T-helper 17 cell (primary cell): ENCODE data around the gene KIF1C. TPM values are rescaled to one million over a fixed set of nuclear protein-coding genes. Genes with fewer than 3 reads are reported as not detected.

Experiments
- ATAC-seq: fragments of 150-1000 bp; cut with Tn5 transposase; 2 replicates; pipeline ENCODE4 v1.10.0; 2021; ENCODE audit warnings: mild to moderate bottlenecking, moderate library complexity
- DNase-seq, 3 donors: peaks; one replicate each; pipeline versions ENCODE4 v3.0.0 to v3.0.0-alpha.2; 2020 to 2021
- H3K9me3 ChIP-seq: one replicate; pipeline ENCODE4 v1.7.0; 2013; ENCODE audit warnings: low read length, mild to moderate bottlenecking; ENCODE audit not compliant: control insufficient read depth, poor library complexity, severe bottlenecking
- H3K27ac Mint-ChIP-seq: one replicate; pipeline ENCODE4 v1.8.0; 2022; ENCODE audit warnings: mild to moderate bottlenecking, moderate library complexity, mixed read lengths
- H3K27me3 Mint-ChIP-seq: one replicate; pipeline ENCODE4 v1.8.0; 2022; ENCODE audit warnings: mixed read lengths
- H3K36me3 Mint-ChIP-seq: one replicate; pipeline ENCODE4 v1.8.0; 2022; ENCODE audit warnings: low read depth, mixed read lengths
- H3K4me1 Mint-ChIP-seq: one replicate; pipeline ENCODE4 v1.8.0; 2022; ENCODE audit warnings: mild to moderate bottlenecking, mixed read lengths
- H3K4me3 Mint-ChIP-seq: one replicate; pipeline ENCODE4 v1.8.0; 2022; ENCODE audit warnings: mild to moderate bottlenecking, moderate library complexity, mixed read lengths
- total RNA-seq, 4 donors: library from RNA in 2 of 4; stranded (reverse) in 2 of 4; gene quantifications; one replicate each; pipeline ENCODE4 v1.2.3 and lab custom pipeline; 2022 to 2026

Gene KIF1C
- total RNA-seq (10 to 100 TPM; 15.4 to 19.3 TPM), total RNA-seq (lab: John Stamatoyannopoulos, UW) (40.8 to 112 reads per million in 2 donors)

DNA sequence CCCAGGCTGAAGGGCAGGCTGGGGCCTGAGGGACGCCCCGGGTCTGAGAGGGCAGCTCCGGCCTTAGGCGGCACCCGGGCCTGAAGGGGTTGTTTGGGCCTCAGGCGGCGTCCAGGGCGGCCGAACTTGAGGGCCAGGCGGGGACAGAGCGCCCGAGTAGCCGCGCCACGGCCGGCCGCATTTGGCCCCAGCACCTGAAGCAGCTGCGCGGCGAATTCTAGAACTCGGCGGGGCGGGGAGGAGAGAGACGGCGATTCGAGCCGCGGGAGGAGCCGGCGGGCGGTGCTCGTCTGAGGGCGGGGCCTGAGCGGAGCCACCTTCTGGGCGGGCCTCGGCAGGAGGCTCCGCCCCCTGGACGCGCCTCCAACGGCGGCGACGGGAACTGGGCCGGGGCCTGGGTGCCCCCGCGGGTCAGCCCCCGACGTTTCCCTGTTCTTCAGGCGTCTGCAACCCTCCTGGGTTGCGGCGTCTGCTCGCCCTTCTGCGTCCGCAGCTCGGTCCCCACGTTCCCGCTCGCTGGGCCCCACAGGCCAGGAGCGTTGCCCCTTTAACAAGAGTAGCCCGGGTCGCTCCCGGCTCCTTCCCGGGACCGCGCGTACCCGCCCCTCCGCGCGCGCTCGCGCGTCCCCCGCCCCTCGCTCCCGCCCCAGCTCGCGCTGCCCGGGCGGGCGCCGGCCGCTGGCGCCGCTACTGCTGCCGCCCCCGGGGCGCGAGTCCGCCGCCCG is at the start of gene KIF1C, which contains the start of gene INCA1:
Gene KIF1C, plus strand, starts transcription at position 649 of the 725 bp plus-strand sequence. CDS start 2,297 bp downstream, outside the sequence.
Gene INCA1, minus strand, starts transcription at position 221 of the 725 bp plus-strand sequence. CDS start 3,085 bp downstream, outside the sequence.
- peak within 1 kb of the TSS; percentile 92 for H3K4me3 Mint-ChIP-seq
- peak within 1 kb of the TSS; percentile 88 for H3K27ac Mint-ChIP-seq
- ATAC-seq (peak; percentile 96), DNase-seq (peak; percentile 88 to 90 (median 88))
- peaks cover 28% of the 10 kb centered on the region for H3K4me1 Mint-ChIP-seq
- H3K36me3 Mint-ChIP-seq = no peaks in the 10 kb centered on the region
- H3K27me3 Mint-ChIP-seq = no peaks in the 10 kb centered on the region
- no peaks in the 10 kb centered on the region for H3K9me3 ChIP-seq

DNA sequence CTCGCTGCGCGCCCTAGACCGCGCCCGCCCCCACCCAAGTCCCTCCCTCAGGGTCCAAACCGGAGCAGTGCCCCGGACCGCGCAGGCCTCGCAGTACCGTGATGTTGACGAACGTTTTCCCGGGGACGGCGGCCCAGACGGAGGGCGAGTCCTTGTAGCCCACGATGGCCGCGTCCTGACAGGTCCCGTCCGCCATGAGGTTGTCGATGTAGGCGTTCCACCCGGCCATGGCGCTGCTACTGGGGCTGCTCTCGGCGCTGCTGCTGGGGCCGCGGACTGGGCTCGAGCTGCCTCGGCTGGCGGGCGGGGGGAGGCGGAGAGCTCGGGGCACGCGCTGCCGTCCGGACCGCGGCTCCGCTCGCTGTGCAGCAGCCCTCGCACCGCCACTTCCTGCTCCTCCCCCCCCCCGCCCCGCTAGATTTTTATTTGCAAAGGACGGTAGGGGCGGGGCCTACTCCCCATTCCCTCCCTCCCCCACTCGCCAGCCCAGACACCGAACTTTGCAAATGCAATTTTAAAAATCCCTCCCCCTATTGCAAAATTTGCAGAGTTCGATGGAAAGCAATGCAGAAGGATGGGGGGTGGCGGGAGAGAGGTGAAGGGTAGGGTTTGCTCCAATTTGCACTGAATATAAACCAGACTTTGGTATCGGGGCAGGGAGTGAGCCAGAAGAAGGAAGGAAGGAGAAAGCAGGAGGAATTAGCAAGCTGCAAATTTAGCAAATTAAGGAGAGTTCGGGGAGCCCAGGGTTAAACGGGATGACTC is 49.4 kb upstream of the KIF1C start, which contains the start of gene PFN1:
Gene PFN1, minus strand, starts transcription at position 365 of the 765 bp plus-strand sequence. Its CDS starts 136 bp downstream, at position 229.
- Mint-ChIP-seq H3K27ac (peak within 1 kb of the TSS; percentile 96), H3K27me3 (no peaks in the 10 kb centered on the region), H3K36me3 (peaks cover 19% of the 10 kb centered on the region), H3K4me1 (peaks cover 43% of the 10 kb centered on the region), H3K4me3 (peak within 1 kb of the TSS; percentile 100)
- peak; percentile 73 to 86 (median 79) for DNase-seq
- H3K9me3 ChIP-seq = no peaks in the 10 kb centered on the region
- peak; percentile 64 for ATAC-seq

DNA sequence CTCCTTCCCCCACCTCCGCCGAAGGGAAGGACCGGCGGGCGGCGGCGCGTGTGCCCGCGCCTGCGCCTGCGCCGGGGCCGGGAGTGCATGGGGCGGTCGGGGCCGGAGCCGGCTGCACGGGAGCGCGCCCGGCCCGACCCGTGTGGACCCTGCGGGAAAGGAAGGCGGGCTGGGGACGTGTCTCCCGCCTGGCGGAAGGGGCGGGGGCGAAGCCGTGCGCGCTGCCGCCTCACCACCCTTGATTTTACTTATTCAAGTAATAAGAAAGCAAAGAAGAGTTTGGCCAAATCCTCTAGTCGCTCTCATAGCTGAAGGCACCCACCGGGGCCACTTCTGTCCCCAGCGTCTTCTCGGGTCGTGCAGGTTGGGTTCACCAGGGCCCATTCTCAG is 48.8 kb upstream of the KIF1C start:
- peaks cover 19% of the 10 kb centered on the region for H3K36me3 Mint-ChIP-seq
- no peaks in the 10 kb centered on the region for H3K9me3 ChIP-seq
- ATAC-seq (peak; percentile 50), DNase-seq (peak; percentile 54 to 64 (median 62))
- peak overlapping the region; percentile 100 for H3K4me3 Mint-ChIP-seq
- H3K27ac Mint-ChIP-seq = peak overlapping the region; percentile 96
- H3K27me3 Mint-ChIP-seq = no peaks in the 10 kb centered on the region
- peaks cover 41% of the 10 kb centered on the region for H3K4me1 Mint-ChIP-seq

DNA sequence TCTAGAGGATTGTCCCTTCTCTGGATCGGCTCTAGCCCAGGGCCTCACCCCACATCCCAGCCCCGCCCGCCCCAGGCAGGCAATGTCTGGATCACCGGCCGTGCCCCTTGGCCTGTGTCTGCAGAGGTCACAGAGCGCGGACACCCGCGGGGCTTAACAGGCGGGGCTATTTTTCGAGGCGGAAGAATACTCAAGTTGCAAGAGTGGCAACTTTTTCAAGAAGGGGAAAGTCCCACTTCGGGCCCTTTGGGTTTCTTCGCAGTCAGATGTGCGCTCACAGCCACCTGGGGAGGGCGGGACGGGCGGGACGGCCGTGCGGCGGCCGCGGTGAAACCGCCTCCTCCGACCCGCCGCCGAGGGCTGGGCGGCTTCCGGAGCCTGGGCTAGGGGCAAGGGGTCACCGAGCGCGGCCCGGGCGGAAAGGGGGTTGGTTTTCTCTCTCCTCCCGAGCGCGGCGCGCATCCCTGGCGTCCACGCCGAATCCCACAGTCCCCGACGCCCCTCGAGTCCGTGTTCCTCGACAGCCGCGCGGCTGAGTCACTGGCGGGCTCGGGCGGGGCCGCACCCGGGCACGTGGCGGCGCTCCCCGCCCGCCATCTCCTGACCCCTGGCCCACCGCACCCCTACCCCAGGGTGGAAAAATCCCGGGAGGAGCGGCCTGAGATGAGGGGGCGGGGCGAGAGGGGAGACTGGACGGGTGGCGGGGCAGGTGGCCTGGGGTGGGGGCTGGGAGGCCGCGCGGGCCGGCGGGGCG is 48.3 kb upstream of the KIF1C start:
- DNase-seq = peak; percentile 60 to 66 (median 63)
- Mint-ChIP-seq H3K27me3 (no peaks in the 10 kb centered on the region), H3K4me1 (peaks cover 36% of the 10 kb centered on the region), H3K36me3 (peaks cover 15% of the 10 kb centered on the region), H3K27ac (peak overlapping the region; percentile 96), H3K4me3 (peak overlapping the region; percentile 100)
- ATAC-seq = peak; percentile 60
- H3K9me3 ChIP-seq = no peaks in the 10 kb centered on the region

DNA sequence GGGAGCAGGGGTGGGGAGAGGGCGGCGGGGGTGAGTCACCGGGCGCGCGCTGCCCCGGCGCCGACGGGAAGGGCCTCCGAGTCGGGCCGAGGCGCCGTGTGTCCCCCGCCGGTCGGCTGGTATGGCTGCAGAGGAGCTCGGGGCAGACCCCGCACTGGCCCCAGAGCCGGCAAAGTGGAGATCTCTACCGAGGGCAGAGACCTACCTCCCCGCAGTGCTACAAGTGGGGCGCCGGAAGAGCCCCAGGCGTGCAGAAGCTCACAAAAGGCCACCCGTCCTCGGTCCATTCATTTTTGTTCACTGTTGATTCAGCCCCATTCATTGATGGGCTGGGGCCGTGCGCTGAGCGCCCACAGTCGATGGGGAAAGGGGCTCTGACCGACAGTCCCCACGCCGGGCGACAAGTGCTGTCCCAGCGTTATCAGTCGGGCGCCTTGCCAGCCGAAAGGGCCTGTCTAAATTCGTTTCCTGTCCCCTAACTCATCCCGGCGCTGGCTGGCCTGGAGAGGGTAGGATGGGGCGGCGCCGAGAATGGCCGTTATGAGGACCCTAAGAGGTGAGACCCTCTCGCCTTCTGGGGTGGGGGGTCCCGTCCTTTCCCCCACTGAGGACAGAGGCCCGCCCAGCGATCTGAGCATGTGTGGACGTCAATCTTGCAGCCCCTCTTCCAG is 47.5 kb upstream of the KIF1C start:
- peak overlapping the region; percentile 79 for H3K27ac Mint-ChIP-seq
- H3K4me1 Mint-ChIP-seq = peaks cover 29% of the 10 kb centered on the region
- H3K9me3 ChIP-seq = no peaks in the 10 kb centered on the region
- DNase-seq (no peak), ATAC-seq (peak; percentile 2)
- no peaks in the 10 kb centered on the region for H3K27me3 Mint-ChIP-seq
- peaks cover 12% of the 10 kb centered on the region for H3K36me3 Mint-ChIP-seq
- peak overlapping the region; percentile 100 for H3K4me3 Mint-ChIP-seq

DNA sequence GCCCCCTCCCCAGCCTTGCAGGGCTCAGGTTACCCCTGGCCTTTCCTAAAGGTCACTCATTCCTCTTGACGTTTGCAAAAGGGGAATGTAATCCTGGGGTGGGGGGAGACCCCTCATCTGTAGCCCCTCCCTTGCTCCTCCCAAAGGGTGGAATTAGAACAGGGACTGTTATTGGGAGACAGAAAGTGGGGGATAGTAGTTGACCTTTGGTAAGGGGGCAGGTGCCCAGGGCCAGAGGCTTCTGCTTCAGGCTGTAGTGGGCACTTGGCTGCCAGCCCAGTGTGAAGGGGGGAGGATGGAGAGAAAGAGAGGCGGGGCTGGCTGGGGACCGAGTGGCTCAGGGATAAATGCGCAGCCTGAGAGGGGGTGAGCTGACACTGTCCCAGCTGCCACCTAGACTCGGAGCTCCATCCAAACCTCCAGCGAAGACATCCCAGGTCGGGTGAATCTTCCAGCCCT is 47.0 kb upstream of the KIF1C start, which contains the start of gene ENO3:
Gene ENO3, plus strand, starts transcription at position 374 of the 459 bp plus-strand sequence. CDS start 711 bp downstream, outside the sequence.
- H3K4me3 Mint-ChIP-seq = peak within 1 kb of the TSS; percentile 100
- H3K9me3 ChIP-seq = no peaks in the 10 kb centered on the region
- no peaks in the 10 kb centered on the region for H3K27me3 Mint-ChIP-seq
- H3K4me1 Mint-ChIP-seq = peaks cover 23% of the 10 kb centered on the region
- H3K27ac Mint-ChIP-seq = peak within 1 kb of the TSS; percentile 79
- ATAC-seq (no peak), DNase-seq (no peak)
- H3K36me3 Mint-ChIP-seq = peaks cover 7% of the 10 kb centered on the region

DNA sequence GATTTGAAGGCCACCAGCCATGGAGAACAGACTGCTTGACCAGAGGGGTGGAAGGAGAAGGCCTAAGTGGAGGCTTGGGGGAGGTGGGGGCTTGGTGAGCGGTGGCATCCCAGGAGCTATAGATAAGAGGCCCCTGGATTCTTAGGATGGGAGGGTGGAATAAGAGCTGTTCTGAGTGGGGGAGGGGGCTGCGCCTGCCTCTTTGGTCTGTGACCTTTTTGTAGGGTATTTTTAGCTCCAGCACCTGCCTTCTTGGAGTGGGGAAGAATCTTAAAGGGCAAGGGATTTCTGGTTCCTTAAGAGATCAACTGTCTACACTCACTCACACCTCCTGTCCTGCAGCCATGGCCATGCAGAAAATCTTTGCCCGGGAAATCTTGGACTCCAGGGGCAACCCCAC is 46.3 kb upstream of the KIF1C start:
- peak overlapping the region; percentile 79 for H3K27ac Mint-ChIP-seq
- peak overlapping the region; percentile 21 for H3K4me3 Mint-ChIP-seq
- DNase-seq (no peak), ATAC-seq (no peak)
- no peaks in the 10 kb centered on the region for H3K27me3 Mint-ChIP-seq
- peaks cover 7% of the 10 kb centered on the region for H3K36me3 Mint-ChIP-seq
- peaks cover 22% of the 10 kb centered on the region for H3K4me1 Mint-ChIP-seq
- H3K9me3 ChIP-seq = no peaks in the 10 kb centered on the region

DNA sequence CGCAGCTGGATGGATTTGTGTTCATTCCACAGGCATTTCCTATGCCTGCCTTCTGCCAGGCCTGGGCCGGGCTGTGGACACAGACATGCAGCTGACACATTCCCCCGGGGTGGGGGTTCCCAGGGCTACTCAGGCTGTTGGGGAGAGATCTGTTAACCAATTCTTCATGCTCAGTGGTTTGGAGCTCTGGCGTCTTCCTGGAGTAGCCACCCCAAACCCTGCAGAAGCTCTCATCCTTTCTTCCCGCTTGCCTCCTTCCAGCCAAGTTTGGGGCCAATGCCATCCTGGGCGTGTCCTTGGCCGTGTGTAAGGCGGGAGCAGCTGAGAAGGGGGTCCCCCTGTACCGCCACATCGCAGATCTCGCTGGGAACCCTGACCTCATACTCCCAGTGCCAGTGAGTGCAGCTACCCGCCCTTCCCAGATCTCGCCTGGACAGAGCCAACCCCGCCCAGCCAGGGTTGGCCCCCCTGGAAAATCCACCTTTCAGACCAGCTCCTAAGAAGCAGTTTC is 44.2 kb upstream of the KIF1C start:
- no peaks in the 10 kb centered on the region for H3K27me3 Mint-ChIP-seq
- H3K4me1 Mint-ChIP-seq = peaks cover 18% of the 10 kb centered on the region
- no peaks in the 10 kb centered on the region for H3K9me3 ChIP-seq
- DNase-seq = no peak
- no peak for ATAC-seq
- H3K27ac Mint-ChIP-seq = no peak overlapping the region
- H3K36me3 Mint-ChIP-seq = no peaks in the 10 kb centered on the region
- H3K4me3 Mint-ChIP-seq = peak overlapping the region; percentile 28

DNA sequence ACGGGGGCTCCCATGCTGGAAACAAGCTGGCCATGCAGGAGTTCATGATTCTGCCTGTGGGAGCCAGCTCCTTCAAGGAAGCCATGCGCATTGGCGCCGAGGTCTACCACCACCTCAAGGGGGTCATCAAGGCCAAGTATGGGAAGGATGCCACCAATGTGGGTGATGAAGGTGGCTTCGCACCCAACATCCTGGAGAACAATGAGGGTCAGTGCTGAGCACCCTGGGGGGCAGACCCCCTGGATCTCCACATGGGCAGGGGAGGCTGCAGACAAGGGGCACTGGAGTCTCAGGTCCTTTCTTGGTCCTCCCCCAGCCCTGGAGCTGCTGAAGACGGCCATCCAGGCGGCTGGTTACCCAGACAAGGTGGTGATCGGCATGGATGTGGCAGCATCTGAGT is 42.7 kb upstream of the KIF1C start:
- ATAC-seq (no peak), DNase-seq (no peak)
- H3K4me1 Mint-ChIP-seq = peaks cover 16% of the 10 kb centered on the region
- no peak overlapping the region for H3K27ac Mint-ChIP-seq
- H3K36me3 Mint-ChIP-seq = no peaks in the 10 kb centered on the region
- no peaks in the 10 kb centered on the region for H3K27me3 Mint-ChIP-seq
- H3K4me3 Mint-ChIP-seq = no peak overlapping the region
- no peaks in the 10 kb centered on the region for H3K9me3 ChIP-seq

DNA sequence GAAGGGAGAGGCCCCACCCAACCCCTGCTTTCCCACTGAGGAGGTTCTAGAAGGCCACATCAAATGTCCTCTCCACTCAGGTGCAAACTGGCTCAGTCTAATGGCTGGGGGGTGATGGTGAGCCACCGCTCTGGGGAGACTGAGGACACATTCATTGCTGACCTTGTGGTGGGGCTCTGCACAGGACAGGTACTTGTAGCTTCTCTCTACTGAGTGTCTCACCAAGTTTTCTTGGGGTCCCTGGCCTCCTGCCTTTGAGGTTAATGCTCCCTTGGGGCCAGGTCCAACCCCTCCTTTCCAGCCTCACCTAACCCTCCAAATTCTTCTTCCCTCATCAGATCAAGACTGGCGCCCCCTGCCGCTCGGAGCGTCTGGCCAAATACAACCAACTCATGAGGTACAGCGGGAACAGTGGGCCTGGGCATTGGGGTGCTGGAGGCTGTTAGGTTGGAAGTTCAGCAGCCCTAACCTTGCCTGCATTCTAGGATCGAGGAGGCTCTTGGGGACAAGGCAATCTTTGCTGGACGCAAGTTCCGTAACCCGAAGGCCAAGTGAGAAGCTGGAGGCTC is 41.2 kb upstream of the KIF1C start:
- ATAC-seq (peak; percentile 28), DNase-seq (no peak)
- H3K9me3 ChIP-seq = no peaks in the 10 kb centered on the region
- Mint-ChIP-seq H3K4me3 (no peak overlapping the region), H3K36me3 (peaks cover 2% of the 10 kb centered on the region), H3K4me1 (peaks cover 8% of the 10 kb centered on the region), H3K27me3 (no peaks in the 10 kb centered on the region), H3K27ac (no peak overlapping the region)

DNA sequence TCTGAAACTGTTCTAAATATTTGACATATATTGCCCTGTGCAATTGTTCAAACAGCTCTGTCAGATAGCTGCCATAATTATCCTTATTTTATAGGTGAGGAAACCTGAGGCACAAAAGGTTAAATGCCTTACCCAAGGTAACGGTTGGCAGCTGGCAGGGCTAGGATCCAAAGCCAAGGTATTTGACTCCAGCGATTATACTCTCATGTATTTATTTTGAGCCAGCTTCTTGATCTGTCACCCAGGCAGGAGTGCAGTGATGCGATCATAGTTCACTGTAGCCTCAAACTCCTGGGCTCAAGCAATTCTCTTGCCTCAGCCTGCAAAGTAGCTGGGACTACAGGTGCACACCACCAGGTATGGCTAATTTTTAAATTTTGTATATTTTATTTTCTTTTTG is 39.6 kb upstream of the KIF1C start:
- DNase-seq = no peak
- no peak overlapping the region for H3K27ac Mint-ChIP-seq
- H3K4me3 Mint-ChIP-seq = no peak overlapping the region
- ATAC-seq = no peak
- no peaks in the 10 kb centered on the region for H3K9me3 ChIP-seq
- H3K36me3 Mint-ChIP-seq = peaks cover 2% of the 10 kb centered on the region
- no peaks in the 10 kb centered on the region for H3K27me3 Mint-ChIP-seq
- H3K4me1 Mint-ChIP-seq = peaks cover 8% of the 10 kb centered on the region
